GM18909 (cell line): ENCODE data around the gene PARD3.

Source experiments
- ATAC-seq: cut with Tn5 transposase; IDR thresholded peaks from one replicate; pipeline ENCODE4 v1.9.1; 2021; ENCODE audit warnings: mild to moderate bottlenecking; ENCODE audit not compliant: unreplicated experiment, poor library complexity

The PARD3 gene

DNA sequence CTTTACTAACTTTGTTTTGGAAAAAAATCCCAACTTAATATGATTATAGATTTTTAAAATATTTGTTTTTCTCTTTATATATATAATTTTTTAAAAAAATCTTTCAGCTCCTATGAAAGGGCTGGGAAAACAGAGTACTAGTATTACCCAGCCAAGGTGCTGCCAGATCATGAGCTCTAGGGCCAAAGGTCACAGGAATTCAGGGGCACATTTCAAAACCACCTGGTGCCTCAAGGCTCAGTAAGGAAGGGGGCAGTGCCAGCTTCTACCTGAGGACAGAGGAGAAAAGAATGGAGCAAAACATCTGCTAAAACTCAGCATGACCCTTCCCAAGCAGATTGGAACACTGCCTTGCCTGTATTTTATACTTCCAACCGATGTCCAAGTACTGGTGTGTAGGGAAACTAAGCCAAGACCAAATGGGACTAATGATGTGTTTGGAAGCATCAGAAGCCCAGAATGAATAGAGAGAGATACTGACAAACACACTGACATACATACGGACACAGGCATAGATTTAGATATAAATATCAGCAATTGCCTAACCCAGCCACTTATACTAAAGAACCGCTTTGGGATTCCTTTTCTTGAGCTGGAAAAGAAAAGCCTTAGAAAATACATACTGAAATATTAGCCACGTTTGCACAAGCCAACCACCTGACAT lies 667.3 kb downstream of the PARD3 start:
- ATAC-seq = no peak

DNA sequence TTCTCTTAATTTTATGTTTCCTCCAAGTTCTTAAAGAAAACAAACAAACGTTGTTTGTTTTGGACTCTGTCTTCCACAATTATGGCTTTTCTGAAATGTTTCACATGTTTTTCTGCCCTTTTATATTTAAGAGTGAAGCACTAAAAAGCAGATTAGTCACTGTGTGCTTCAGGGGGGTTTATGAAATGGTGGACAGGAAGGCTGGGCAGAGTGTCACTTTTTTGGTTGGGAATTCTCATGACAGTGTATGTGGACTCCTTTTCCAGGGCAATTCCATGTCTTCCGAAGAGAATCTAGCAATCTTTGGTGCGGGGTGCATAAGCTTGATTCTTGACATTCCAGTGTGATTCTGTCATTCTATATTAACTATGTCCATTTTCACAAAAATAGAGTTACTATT lies 669.4 kb downstream of the PARD3 start:
- ATAC-seq = no peak

DNA sequence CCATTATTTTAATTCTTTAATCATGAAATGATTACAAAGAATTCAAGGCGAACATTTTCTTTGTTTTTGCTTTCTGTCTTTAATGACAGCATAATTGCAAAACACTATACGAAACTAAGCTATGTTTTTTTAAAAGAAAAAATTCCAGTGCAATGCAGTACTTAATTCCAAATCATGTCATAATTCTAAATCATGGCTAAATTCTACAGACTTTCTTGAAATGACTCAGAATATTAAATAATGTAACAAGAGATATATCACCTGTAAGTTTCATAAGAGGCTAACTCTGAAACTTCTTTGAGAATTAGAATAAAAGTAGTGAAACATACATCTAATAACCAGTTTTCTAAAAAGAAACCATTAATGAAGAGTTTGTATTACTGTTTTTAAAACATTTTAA lies 671.6 kb downstream of the PARD3 start:
- ATAC-seq = no peak

DNA sequence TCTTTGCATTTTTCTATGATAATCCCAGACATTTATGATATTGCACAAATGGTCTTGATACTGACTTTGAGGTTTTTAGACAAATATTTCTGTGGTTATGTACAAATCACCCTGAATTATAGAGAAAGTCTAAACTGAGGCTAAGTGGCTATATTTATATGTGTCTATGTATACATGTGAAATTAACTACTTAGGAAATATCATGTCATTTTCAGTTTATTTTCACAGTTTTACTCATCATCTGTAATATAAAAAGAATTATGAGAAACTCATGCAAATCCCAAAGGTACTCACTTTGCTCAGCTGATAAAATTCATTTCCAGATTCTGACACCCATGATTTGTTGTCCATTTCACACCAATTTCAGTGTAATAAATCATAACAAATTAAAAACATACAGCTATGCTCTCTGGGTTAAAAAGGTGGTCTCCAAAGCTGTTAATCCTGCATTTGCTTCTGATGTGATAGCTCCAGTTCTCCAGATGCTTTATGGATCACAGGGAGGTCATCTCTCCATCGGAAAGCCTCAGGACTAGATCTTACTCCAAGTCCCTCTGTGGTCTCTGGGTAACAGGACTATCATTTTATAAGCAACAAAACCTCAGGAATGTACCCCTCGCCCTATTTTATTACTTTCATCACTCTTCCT lies 673.9 kb downstream of the PARD3 start:
- no peak for ATAC-seq

DNA sequence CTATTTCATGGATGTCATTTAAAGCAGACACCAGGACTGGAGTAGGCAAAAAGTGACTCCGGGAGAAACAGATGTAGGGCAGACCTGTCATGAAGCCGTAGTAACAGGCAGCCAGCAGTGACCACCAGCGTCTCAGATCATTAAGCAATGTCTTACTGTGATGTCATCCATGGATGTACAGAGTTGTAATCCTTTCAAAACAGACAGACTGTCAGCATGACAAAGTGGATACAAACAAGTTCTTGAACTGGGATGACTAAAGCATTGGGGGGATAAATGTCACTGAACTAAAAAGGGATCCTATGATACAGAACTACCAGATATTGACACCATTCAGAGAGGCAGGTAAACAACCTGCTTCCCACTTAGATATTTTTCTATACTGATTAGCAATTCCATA lies 675.5 kb downstream of the PARD3 start:
- no peak for ATAC-seq

DNA sequence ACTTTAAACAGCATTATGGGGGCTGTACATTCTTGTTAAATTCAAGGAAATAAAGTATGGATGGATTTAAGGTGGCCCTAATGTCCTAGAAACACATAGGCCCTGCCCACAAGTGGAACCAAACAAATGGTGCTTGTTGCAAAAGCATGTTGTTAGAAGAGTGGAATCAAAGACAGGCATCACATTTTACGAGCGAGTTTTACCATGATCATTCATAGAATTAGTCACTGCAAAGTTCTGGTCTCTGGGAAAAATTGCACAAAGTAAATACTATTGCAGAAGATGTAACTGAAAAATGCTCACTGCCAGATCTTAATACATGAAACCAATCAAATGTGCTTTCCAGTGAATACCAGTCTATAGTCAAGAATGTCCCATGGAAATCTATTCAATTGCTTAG lies 677.1 kb downstream of the PARD3 start:
- no peak for ATAC-seq

DNA sequence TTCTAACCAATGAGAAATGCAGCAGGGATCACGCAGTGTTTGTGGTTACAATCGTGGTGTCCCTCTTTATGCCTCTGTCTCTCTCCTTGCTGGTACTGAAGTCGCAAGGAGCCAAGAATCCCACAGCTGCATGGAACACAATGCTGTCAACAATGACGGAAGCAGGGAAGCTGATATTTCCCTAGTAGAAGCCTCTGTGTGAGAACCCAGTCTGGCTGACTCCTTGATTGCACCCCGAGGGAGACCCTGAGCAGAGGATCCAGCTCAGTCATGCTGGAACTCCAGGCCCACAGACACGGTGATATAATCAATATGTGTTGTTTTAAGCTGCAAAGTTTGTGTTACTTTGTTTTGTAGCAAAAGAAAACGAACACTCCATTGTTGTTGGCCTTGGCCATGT lies 677.9 kb downstream of the PARD3 start:
- ATAC-seq = no peak

DNA sequence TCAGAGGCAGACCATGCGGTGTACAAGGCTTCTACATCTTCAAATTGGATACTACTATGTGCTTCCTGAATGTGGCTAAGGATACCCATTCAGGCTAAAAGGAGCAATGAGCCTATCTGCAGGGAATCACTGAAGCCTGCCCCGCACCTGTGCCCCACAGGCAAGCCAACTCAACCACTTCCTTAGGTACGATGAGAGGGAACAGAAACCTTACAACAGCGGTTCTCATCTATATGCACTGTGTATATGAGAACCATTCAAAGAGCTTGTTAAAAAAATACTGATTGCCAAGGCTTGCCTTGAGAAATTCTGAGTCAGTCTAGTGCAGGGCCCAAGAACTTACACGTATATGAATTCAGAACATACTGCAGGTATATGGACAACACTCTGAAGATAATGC lies 679.6 kb downstream of the PARD3 start:
- peak; percentile 83 for ATAC-seq

DNA sequence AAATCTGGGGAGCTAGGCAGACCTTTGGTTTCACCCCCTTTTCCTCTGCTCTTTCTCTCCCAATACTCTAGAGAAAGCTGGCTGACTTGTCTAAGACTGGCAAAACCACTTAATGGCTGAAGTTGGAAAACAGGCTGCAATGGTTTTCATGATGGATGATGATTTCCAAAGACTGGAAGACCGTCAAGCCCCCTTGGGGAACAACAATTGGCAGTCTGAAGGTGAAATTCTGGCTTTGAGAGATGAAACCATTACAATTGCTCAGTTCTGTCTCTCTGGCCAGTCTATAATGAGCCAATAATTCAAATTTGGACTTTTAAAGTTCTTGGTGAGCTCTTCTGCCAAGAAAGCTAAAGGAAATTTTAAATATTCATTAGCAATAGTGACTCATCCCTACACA lies 680.5 kb downstream of the PARD3 start:
- ATAC-seq = no peak

DNA sequence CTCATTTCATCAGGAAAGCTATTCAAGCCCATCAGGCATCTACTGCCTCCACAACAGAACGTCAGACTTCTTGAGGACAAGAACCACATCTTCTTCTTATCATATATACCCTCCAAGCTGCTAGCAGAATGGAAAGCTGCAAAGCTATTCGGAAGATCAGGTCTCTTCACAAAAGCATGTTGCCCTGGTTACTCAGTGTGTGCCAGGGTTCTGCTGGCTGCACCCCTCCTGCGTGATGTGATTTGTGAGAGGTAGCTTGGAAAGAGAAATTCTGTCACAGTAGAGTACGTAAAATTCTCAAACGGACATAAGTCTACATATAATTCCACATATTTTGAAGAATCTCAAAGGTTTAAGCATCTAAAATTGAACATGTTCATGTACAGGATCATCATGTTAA lies 681.7 kb downstream of the PARD3 start:
- ATAC-seq = no peak

DNA sequence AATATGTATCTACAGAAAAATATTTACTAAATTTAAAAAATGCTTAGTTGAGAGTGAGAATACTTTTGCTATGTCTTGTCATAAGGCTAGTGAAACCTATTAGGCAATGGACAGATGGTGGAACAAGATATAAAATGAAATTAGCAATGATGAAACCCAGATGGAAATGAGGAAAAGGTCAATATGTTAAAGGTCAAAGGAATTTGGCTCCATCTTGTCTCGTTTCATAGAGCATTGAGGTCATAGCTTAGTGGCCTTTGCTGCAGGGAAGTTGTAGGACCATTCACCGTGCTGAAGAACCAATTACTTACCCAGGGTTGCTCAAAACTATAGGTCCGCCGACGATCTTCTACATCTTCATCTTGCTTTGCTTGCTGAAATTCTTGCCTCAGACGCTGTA lies 683.9 kb downstream of the PARD3 start:
- no peak for ATAC-seq

DNA sequence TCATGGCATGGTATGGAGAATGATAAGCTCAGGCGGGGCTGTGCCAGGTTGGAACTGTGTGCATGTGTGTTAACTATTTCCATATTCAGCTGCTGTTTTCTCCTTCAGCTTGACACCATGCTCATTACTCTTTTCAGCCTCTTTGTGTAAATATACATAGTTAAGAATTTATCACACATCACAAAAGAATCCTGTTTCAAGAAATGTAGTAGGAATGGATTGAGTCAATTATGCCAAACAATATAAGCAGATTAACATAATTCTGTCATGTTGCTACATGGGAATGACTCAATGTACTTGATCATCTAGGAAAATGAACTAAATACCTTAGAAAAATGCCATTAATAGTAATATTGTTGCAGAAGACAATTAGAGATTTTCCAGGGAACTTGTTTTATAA lies 687.4 kb downstream of the PARD3 start:
- no peak for ATAC-seq

DNA sequence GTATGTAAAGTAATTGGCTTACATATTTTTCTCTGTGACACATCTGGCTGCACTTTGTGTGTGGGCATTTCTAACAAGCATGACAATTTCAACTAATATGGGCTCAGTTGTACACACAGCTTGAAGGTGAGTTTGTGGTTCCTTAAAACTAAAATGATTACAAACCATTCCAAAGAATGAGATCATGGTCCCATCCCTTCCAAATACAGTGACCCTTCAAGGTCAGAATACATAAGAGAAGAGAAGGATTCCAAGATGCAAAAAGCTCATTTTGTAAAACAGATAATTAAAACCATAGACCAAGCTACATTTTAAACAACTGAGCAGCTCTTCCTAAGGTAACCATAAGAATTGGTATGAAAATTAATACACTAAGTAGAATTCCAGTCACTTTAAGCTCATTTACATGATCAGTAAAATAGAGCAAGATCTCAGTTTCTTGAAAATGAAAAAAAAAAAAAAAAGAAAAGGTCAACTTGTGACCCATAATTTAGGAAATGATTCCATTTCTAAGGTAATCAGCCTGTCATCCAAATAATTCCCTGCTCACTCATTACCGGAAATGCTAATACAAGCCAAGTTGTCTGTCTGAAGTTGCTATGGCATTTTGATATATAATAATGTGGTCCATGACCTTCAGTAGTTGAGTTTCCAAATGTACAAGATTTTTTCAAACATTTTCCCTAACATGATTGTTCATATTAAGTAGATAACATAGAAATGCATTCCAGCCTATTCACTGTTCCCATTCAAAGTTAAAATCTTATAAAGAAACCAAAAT lies 688.5 kb downstream of the PARD3 start:
- ATAC-seq = no peak

DNA sequence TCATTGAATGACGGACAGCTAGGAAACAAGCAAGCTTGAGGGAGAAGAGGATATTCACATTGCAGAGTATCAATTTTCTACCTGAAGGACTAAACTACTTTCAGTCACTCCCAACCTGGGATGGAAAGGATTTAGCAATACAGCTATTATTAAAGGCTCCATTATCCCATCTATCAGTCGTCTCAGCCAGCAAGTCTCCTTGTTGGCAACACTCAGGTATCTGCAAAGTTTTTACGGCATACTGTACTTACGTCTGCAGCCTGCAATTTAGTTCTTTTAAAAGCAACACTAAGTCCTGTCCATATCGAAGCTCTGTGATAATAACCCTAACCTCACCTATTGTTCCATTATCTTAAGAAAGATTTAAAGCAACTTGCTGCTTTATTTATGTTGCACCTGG lies 689.4 kb downstream of the PARD3 start:
- no peak for ATAC-seq

DNA sequence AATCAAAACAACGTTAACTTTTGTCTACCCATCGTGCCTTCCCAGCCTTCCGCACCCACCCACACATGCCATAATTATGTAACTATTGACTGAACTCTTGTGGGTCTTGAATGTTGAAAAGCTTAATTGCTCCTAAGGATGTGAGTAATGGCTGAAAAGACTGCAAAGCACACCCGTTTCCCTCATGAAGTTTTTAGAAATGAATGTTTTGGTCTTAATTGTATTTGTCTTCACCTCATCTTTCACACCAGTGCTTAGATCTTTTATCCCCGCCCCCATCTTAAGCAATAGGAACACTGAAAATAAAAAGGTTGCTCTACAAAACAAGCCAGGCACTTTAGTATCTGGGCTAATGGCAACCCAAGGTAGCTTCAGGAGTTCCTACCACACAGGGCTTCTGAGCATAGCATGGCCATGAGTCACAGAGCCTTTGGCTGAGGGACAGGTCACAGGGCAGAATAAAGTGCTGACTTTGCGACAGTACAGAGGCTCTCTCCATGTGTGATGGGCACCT lies 690.5 kb downstream of the PARD3 start:
- ATAC-seq = no peak

DNA sequence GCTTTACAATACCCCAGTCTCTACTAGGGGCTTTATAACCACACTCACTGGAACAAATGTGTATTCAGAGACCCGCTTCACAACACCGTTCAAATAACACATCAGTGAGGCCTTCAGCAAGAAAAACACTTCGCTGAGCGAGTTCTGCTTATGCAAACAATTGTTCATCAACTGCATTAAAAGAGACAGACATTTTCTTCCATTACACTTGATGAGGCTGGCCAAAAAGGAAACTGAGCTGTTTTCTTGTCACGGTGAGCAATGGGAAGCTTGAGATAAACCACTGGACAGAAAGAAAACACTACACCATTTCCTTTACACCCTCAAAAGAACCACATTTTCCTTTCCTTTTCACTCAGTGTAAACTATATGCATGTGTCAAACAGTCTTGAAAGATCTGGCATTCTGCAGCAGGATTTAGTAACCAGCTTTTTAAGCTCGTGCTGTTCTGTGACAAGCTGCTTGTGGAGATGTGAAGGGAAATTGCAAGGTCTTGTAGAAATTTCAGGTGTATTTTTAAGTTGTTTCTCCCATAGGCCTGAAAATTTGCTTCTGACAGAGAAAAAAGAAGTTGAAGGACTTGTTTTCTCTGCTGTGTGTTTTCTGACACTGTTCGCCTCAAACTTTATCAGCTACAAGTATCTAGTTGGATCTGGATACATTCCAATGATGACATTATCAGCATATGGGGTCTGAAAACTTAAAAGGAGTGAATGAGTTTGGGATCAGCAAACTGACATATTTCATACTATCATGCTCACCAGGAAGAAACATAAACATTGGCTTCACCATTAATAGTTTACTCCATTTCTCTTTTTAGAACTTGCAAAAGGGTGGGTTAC lies 693.1 kb downstream of the PARD3 start:
- no peak for ATAC-seq

DNA sequence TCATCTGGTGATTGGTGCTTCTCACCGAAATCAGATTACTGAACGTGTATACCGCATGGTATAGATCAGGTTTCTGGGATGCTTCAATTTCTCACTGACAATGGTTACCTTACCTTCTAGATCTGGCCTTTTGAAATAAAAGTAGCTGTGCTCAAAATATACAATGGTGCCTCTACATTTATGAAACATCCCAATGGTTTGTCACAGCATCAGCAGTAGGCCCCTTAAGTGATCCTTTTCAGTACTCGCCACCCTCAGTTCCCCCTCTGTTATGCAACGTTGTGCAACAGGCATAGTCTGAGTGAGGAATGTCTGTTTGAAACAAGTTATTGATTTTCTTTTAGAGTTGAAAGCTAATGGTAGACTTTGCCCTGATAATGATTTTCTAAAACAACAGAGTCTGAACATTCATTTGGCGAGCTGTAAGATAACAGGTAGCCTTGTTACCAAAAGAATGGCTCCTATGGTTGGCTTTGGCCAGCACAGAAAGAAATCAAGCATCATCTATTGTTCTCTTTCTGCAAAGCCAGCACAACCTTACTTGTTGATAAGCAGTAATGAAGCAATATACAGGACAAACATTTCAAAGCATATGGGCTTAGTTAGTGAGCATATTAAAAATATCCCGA lies 693.9 kb downstream of the PARD3 start:
- no peak for ATAC-seq

DNA sequence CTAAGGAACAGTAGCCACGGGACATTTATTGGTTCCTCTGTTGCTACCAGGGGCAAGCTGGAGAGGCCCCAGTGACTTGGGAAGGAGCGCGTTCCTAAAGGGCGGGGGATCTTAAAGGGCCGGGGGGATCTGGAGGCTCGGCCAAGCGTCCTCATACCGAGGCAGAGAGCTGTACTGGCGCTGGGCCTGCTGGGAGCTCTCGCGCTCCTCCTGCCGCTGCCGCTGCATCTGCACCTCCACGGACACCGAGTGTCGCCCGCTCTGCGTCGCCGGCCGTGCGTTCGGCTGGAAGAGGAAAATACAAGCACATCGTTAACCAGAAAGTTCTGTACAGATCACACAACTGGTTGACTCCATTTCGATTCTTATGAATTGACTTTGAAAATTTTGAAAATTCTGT lies 695.6 kb downstream of the PARD3 start:
- ATAC-seq = no peak

DNA sequence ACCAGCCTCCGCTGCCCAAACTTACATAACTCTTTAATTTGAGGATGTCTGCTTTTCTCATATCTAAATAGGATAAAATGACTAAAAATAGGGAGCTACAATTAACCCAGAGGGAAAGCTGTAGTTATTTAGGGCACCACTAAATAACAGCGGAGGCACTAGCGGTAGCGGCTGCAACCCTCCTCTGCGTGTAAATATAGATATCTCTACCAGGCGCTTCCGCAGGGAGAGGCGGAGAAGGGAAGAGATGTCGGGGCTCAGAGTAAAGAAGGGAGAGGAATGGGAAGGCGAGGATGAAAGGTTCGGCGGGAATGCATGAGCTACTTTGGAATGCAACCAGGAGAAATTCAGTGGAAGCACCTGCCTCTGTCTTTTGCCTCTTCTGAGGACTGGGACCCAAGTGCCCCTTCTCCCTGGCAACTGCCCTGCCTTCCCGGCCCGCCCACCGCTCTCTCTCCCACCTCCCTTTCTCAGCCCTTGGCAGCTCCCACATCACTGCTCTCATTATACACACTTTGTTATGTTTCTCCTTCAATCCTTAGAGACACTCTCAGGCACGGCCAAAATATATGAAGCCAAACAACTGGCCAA lies 698.3 kb downstream of the PARD3 start:
- no peak for ATAC-seq

DNA sequence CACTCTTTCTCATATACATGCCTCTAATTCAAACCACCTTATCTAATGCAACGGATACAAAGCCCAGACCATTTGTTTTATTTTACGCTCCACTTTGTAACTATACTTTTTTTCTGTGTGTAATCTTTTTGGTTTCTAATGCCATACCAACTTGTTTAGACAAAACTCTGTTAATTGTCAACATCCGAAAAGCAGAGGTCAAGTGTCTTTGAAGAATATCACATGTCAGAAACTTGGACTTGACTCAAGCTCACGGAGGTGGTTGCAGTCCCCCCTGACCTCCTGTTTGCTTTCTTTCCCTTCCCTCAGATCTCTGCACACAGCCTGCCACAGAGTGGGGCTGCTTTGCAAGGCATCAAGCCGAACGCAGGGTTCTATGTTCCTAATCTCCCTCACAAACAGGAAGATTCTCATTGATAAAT lies 698.9 kb downstream of the PARD3 start:
- no peak for ATAC-seq
